Measurements from ENCODE around the gene ULK4.

The ULK4 gene

GRCh38 chr3:41693799-41694198 lies 268.1 kb downstream of the ULK4 start:
- H3K27me3 ChIP-seq (ENCODE audit: insufficient read depth, poor library complexity, severe bottlenecking) = no peaks in the 10 kb centered on the region

GRCh38 chr3:41690766-41691563 lies 270.9 kb downstream of the ULK4 start:
- TF ChIP-seq SPI1 (IDR thresholded peaks at IDR 0.05; ENCODE audit: borderline replicate concordance, low read depth) (no peak), GABPA (IDR thresholded peaks at IDR 0.05; ENCODE audit: low read depth) (no peak), REST (IDR thresholded peaks at IDR 0.05; ENCODE audit: insufficient replicate concordance, low read depth) (no peak), POLR2AphosphoS5 (IDR thresholded peaks at IDR 0.05; ENCODE audit: low read depth) (no peak), CTCF (IDR thresholded peaks at IDR 0.05; ENCODE audit: insufficient read depth, low read length) (no peak)
- no peak for DNase-seq (ENCODE audit: low read depth in 1 of 2, low spot score in 1 of 2)
- no peak overlapping the region for H3K27ac ChIP-seq (replicated peaks)

More at GRCh38 chr3:41693799-41694198, 268.1 kb downstream of the ULK4 start:
- TF ChIP-seq CTCF (IDR thresholded peaks at IDR 0.05; ENCODE audit: insufficient read depth, low read length) = no peak
- no peak for TF ChIP-seq POLR2AphosphoS5 (IDR thresholded peaks at IDR 0.05; ENCODE audit: low read depth)
- TF ChIP-seq GABPA (IDR thresholded peaks at IDR 0.05; ENCODE audit: low read depth) = no peak
- no peak for TF ChIP-seq REST (IDR thresholded peaks at IDR 0.05; ENCODE audit: insufficient replicate concordance, low read depth)
- no peak for TF ChIP-seq SPI1 (IDR thresholded peaks at IDR 0.05; ENCODE audit: borderline replicate concordance, low read depth)
- Histone ChIP-seq H3K27ac (replicated peaks) (no peak overlapping the region), H3K4me3 (replicated peaks; ENCODE audit: insufficient read depth, low read length) (no peak overlapping the region)
- DNase-seq (ENCODE audit: low read depth in 1 of 2, low spot score in 1 of 2) = no peak

GRCh38 chr3:41688595-41689380 lies 273.1 kb downstream of the ULK4 start:
- DNase-seq (ENCODE audit: low read depth in 1 of 2, low spot score in 1 of 2) = no peak
- Histone ChIP-seq H3K27ac (replicated peaks) (no peak overlapping the region), H3K4me3 (replicated peaks; ENCODE audit: insufficient read depth, low read length) (no peak overlapping the region), H3K27me3 (ENCODE audit: insufficient read depth, poor library complexity, severe bottlenecking) (no peaks in the 10 kb centered on the region)
- no peak for TF ChIP-seq SPI1 (IDR thresholded peaks at IDR 0.05; ENCODE audit: borderline replicate concordance, low read depth)
- no peak for TF ChIP-seq REST (IDR thresholded peaks at IDR 0.05; ENCODE audit: insufficient replicate concordance, low read depth)
- TF ChIP-seq GABPA (IDR thresholded peaks at IDR 0.05; ENCODE audit: low read depth) = no peak
- no peak for TF ChIP-seq CTCF (IDR thresholded peaks at IDR 0.05; ENCODE audit: insufficient read depth, low read length)
- no peak for TF ChIP-seq POLR2AphosphoS5 (IDR thresholded peaks at IDR 0.05; ENCODE audit: low read depth)

More at GRCh38 chr3:41690766-41691563, 270.9 kb downstream of the ULK4 start:
- no peak overlapping the region for H3K4me3 ChIP-seq (replicated peaks; ENCODE audit: insufficient read depth, low read length)
- H3K27me3 ChIP-seq (ENCODE audit: insufficient read depth, poor library complexity, severe bottlenecking) = no peaks in the 10 kb centered on the region
